ENCODE measurements around the gene AP1B1. TPM values are rescaled to one million over a fixed set of nuclear protein-coding genes. Genes with fewer than 3 reads are reported as not detected.

The AP1B1 gene
- total and polyA plus RNA-seq, 2 donors (not counting 1 experiment from before 2014, with no cell fraction given): 139 to 174 TPM

- Mint-ChIP-seq H3K27ac (no peak overlapping the region), H3K4me1 (no peaks in the 10 kb centered on the region), H3K27me3 (no peaks in the 10 kb centered on the region), H3K9me3 (ENCODE audit: insufficient read depth) (no peaks in the 10 kb centered on the region), H3K4me3 (no peak overlapping the region)
- H3K4me3 ChIP-seq (ENCODE audit: control extremely low read depth in 1 of 5, extremely low read depth in 1 of 5, insufficient read depth in 1 of 5, low read depth in 2 of 5, low read length in 4 of 5): no peak overlapping the region
- no peak for TF ChIP-seq EZH2 (IDR thresholded peaks at IDR 0.05; ENCODE audit: borderline replicate concordance, insufficient read depth, low read depth, low read length, poor library complexity, severe bottlenecking)
- TF ChIP-seq, protein P1, sequence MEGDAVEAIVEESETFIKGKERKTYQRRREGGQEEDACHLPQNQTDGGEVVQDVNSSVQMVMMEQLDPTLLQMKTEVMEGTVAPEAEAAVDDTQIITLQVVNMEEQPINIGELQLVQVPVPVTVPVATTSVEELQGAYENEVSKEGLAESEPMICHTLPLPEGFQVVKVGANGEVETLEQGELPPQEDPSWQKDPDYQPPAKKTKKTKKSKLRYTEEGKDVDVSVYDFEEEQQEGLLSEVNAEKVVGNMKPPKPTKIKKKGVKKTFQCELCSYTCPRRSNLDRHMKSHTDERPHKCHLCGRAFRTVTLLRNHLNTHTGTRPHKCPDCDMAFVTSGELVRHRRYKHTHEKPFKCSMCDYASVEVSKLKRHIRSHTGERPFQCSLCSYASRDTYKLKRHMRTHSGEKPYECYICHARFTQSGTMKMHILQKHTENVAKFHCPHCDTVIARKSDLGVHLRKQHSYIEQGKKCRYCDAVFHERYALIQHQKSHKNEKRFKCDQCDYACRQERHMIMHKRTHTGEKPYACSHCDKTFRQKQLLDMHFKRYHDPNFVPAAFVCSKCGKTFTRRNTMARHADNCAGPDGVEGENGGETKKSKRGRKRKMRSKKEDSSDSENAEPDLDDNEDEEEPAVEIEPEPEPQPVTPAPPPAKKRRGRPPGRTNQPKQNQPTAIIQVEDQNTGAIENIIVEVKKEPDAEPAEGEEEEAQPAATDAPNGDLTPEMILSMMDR (IDR thresholded peaks at IDR 0.05): no peak
- ChIA-PET CTCF (no interaction called here), POLR2A (no interaction called here)
- no peaks in the 10 kb centered on the region for H3K27me3 ChIP-seq (replicated peaks in 1 of 4; ENCODE audit: control extremely low read depth in 1 of 4, control insufficient read depth in 3 of 4, insufficient read depth in 4 of 4, low read length in 3 of 4)
- H2AFZ ChIP-seq (ENCODE audit: insufficient read depth, low read depth, low read length, poor library complexity, severe bottlenecking): no peak overlapping the region
- no peak for DNase-seq
- no peak overlapping the region for H3K4me2 ChIP-seq (replicated peaks; ENCODE audit: low read depth, low read length, poor library complexity, severe bottlenecking)
- no peak overlapping the region for H3K27ac ChIP-seq (ENCODE audit: low read length in 2 of 2)
- H4K20me1 ChIP-seq (ENCODE audit: control insufficient read depth, insufficient read depth, low read length, poor library complexity, severe bottlenecking): peaks cover 81% of the 10 kb centered on the region
- H3K36me3 ChIP-seq (replicated peaks in 1 of 2; ENCODE audit: control extremely low read depth in 1 of 2, control insufficient read depth in 1 of 2, extremely low read depth in 1 of 2, insufficient read depth in 2 of 2, low read length in 1 of 2): peaks cover 2 to 86% of the 10 kb centered on the region in 2 experiments
- ATAC-seq (ENCODE audit: low read depth): no peak
- intact Hi-C loops (cut with micrococcal nuclease): no loop called here
- 98% methylated on average over 7 of the region's 8 CpGs for WGBS (ENCODE audit: insufficient coverage)
- no peaks in the 10 kb centered on the region for H3K4me1 ChIP-seq (ENCODE audit: control insufficient read depth in 2 of 2, insufficient read depth in 2 of 2, low read length in 2 of 2)
- H3K79me2 ChIP-seq (ENCODE audit: control insufficient read depth, insufficient read depth, low read length): peaks cover 24% of the 10 kb centered on the region
- no peaks in the 10 kb centered on the region for H3K9me3 ChIP-seq (ENCODE audit: control extremely low read depth in 1 of 3, control insufficient read depth in 2 of 3, insufficient read depth in 1 of 3, low read length in 2 of 3)
- no peak overlapping the region for H3K9ac ChIP-seq (ENCODE audit: low read length)
Measured at GRCh38 chr22:29340566-29340965, 47.8 kb downstream of the AP1B1 start.

DNA sequence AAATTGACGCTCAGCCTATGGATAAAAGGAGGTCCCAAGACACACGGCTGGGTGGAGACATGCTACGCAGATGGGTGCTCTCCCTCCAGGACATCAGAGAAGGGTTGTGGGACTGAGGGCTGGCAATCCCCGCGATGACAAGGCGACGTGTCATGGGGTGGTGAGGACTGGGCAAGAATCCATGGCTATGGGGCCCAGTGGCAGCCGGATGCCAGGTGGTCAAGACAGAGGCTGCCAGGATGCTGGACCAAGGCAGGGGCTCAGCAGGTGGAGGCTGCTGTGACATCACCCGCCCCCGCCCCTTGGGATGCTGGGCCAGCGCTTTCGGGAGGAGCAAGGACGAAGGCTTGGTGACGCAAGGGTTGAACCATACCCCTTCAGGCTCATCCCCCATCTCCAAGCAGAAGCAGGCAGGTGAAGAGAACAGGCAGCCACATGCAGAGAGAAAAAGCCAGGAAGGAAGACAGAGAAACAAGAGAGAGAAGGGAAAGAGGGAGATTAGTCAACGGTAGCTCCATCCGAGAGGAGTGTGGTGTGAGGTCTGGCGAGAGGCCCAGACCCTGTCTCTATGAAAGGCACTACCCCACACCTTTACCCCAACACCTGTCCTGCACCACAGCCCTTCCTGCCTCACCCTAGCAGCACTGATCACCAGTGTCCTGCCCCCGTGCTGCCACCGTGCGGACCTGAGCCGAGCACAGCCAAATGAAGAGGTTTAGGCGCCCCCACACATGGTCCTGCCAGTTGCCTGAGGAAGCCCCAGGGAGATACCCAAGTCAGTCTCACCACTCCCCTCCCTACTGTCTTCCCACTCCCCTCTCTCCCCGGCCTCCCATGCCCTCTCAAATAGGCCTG lies 48.8 kb downstream of the AP1B1 start:
- DNase-seq (no peak), ATAC-seq (ENCODE audit: low read depth) (no peak)
- ChIA-PET POLR2A (no interaction called here), CTCF (no interaction called here)
- TF ChIP-seq, protein P1 (IDR thresholded peaks at IDR 0.05): no peak
- TF ChIP-seq EZH2 (IDR thresholded peaks at IDR 0.05; ENCODE audit: borderline replicate concordance, insufficient read depth, low read depth, low read length, poor library complexity, severe bottlenecking): no peak
- Histone ChIP-seq H3K9me3 (ENCODE audit: control extremely low read depth in 1 of 3, control insufficient read depth in 2 of 3, insufficient read depth in 1 of 3, low read length in 2 of 3) (no peaks in the 10 kb centered on the region), H3K4me1 (ENCODE audit: control insufficient read depth in 2 of 2, insufficient read depth in 2 of 2, low read length in 2 of 2) (no peaks in the 10 kb centered on the region), H3K27ac (ENCODE audit: low read length in 2 of 2) (no peak overlapping the region), H3K27me3 (replicated peaks in 1 of 4; ENCODE audit: control extremely low read depth in 1 of 4, control insufficient read depth in 3 of 4, insufficient read depth in 4 of 4, low read length in 3 of 4) (no peaks in the 10 kb centered on the region), H3K4me2 (replicated peaks; ENCODE audit: low read depth, low read length, poor library complexity, severe bottlenecking) (no peak overlapping the region), H3K79me2 (ENCODE audit: control insufficient read depth, insufficient read depth, low read length) (peaks cover 24% of the 10 kb centered on the region), H3K36me3 (replicated peaks in 1 of 2; ENCODE audit: control extremely low read depth in 1 of 2, control insufficient read depth in 1 of 2, extremely low read depth in 1 of 2, insufficient read depth in 2 of 2, low read length in 1 of 2) (peaks cover 2 to 91% of the 10 kb centered on the region in 2 experiments), H2AFZ (ENCODE audit: insufficient read depth, low read depth, low read length, poor library complexity, severe bottlenecking) (no peak overlapping the region), H3K4me3 (ENCODE audit: control extremely low read depth in 1 of 5, extremely low read depth in 1 of 5, insufficient read depth in 1 of 5, low read depth in 2 of 5, low read length in 4 of 5) (no peak overlapping the region), H4K20me1 (ENCODE audit: control insufficient read depth, insufficient read depth, low read length, poor library complexity, severe bottlenecking) (peaks cover 89% of the 10 kb centered on the region), H3K9ac (ENCODE audit: low read length) (no peak overlapping the region)
- H3K27me3 Mint-ChIP-seq: no peaks in the 10 kb centered on the region
- no peaks in the 10 kb centered on the region for H3K9me3 Mint-ChIP-seq (ENCODE audit: insufficient read depth)
- WGBS (ENCODE audit: insufficient coverage): 97% methylated on average over 17 of the region's 23 CpGs
- no peak overlapping the region for H3K27ac Mint-ChIP-seq
- no peaks in the 10 kb centered on the region for H3K4me1 Mint-ChIP-seq
- no peak overlapping the region for H3K4me3 Mint-ChIP-seq
- intact Hi-C loops (cut with micrococcal nuclease): no loop called here

All from B cell (primary cell).